ENCODE measurements around the gene PPP1R1C.

The PPP1R1C gene

GRCh38 chr2:182113334-182113733 lies 127.7 kb downstream of the PPP1R1C start:
- no peak for DNase-seq (ENCODE audit: low read depth)

DNA sequence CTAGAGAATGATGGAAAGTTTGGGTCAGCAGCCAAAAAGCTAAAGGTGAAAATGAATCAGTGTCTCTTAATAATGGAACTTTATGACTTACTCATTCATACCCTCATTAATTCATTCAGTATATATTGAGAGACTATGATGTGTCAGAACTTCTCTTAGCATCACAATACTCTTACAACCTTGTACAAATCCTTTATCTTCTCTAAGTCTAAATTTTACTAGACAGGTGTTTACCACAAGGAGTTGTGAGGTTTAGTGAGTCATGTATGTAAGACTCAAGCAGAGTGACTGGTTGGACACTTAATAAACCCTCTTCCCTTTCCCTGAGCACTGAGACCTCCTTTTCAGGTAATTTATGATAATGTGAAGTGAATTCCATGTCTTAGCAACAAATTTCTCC lies 129.6 kb downstream of the PPP1R1C start:
- no peak for DNase-seq (ENCODE audit: low read depth)

- DNase-seq (ENCODE audit: low read depth), result no peak
Measured at GRCh38 chr2:182116774-182117173, 131.1 kb downstream of the PPP1R1C start.

GRCh38 chr2:182117196-182117595 lies 131.5 kb downstream of the PPP1R1C start:
- DNase-seq (ENCODE audit: low read depth), result no peak

DNA sequence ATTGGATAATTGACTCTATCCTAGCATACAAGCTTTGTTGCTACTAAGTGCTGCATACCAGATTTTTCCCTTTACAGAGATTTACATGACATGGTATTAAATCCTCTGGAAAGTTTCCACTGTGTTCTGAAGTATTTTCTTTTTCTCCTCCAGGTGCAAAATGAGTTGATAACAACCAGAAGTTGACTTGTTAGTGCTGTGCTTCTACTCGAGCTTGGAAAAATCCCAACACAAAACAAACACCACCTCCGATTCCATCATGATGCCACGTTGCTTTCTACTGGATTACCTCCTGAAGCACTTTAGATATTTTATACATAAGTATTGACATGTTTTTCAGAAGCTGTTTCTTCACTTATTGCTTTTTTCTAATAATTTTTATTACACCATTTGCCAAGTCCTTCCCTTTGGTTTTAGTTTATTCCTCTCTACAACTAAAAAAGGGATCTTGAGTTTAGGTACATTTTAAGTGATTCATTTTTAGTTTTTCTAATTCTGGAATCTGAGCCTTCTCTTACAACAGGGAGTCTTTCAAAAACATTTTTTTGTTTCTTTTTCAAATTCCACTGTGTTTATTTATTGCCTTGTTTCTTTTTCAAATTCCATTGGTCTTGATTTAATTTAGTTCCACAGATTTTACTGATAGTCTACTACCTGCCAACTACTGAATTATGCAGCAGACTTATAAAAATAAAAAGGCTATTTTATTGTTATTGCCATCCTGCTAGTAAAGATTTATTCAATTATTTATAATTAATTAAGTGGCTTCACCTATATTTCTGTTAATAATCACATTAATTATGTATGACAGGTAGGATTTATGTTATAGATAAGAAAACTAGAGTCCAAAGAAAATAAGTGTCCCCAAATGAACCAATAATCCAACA lies 143.4 kb downstream of the PPP1R1C start:
- no peak for DNase-seq (ENCODE audit: low read depth)

GRCh38 chr2:182132605-182133004 lies 147.0 kb downstream of the PPP1R1C start:
- DNase-seq (ENCODE audit: low read depth), result no peak

GRCh38 chr2:182133195-182133891 lies 147.7 kb downstream of the PPP1R1C start:
- DNase-seq (ENCODE audit: low read depth), result no peak

DNA sequence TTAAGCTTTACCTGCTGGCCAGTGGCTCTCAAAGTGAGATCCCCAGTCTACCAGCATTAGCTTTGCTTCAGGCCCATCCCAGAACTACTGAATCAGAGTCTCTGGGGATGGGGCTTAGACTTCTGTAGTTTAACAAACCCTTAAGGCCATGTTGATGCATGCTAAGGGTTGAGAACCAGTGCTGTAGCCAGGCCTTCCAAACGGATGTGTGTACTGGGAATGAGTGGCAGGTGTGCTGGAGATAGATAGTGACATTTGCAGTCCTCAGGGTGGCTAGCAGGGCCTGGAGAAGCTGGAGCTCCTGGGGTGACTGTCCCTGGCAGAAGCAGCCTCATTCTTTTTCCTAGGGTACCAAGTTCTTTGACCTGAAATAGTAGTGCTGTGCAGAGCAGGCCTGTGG lies 148.5 kb downstream of the PPP1R1C start:
- no peak for DNase-seq (ENCODE audit: low read depth)

DNA sequence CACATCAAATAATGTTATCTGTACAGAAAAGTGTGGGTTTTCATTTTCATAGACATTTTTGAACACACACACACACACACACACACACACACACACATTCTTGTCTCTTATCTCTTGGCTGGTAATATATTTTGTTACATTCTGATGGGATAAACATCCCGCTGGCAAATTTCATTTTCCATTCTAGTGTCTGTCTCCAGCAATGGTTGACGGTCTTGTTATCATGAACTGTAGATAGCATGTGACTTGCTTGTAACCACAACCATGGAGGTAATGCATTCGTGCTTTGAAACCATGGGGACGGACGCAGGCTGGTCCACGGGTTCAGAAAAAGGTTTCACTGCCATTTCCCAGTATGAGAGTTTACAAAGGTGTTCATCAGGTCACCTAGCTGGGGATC lies 156.4 kb downstream of the PPP1R1C start:
- DNase-seq (ENCODE audit: low read depth), result no peak

GRCh38 chr2:182144041-182144775 lies 158.6 kb downstream of the PPP1R1C start:
- no peak for DNase-seq (ENCODE audit: low read depth)

DNA sequence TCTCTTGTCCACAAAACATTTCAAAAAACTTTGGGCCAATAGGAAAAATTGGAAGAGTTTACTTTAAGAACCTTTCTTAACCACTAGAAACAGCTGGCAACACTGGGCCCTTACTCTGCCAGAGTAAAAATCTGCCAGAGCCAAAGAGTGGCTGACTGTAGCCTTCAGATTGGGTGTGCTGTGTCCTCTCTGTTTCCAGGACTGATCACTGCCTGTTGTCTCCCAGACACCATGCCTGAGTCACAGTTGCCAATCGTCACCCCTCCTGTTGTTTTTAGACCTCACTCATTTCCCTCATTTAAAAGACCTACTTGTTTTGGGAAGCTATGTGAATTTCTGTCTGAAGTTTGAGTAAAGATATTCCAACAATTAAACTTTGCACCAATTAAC lies 159.1 kb downstream of the PPP1R1C start:
- no peak for DNase-seq (ENCODE audit: low read depth)

DNA sequence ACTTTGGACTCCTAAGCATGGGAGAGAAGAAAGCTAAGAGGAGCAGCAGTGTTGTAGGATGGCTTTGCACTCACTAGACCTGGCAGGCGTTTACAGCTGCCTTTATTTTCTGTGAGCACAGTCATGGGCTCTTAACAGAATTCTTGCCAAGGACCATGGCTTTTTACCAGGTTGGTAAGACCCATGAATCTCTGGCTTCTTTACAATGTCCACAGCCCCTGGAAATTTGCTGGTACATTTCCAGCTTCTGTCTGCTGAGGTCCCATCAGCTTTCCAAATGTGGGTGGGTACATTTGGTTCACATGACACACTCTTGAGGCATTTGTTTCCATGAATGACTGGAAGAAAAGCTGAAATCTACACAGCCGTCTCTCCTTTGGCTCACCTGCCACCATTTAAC lies 162.7 kb downstream of the PPP1R1C start:
- no peak for DNase-seq (ENCODE audit: low read depth)

- no peak for DNase-seq (ENCODE audit: low read depth)
Measured at GRCh38 chr2:182163878-182164277, 178.2 kb downstream of the PPP1R1C start.

DNA sequence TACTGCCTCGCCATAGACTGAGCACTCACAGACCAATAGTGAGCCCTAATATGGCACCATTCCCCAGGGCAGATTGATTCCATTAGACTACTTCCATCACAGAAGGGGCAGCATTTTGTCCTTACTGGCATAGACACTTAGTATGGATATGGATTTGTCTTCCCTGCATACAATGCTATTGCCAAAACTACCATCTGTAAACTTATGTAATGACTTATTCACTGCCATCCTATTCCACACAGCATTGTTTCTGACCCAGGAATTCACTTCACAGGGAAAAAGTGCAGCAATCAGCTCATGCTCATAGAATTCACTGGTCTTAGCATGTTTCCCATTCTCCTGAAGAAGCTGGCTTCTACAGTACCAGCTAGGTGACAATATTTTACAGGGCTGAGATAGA lies 179.0 kb downstream of the PPP1R1C start:
- no peak for DNase-seq (ENCODE audit: low read depth)

DNA sequence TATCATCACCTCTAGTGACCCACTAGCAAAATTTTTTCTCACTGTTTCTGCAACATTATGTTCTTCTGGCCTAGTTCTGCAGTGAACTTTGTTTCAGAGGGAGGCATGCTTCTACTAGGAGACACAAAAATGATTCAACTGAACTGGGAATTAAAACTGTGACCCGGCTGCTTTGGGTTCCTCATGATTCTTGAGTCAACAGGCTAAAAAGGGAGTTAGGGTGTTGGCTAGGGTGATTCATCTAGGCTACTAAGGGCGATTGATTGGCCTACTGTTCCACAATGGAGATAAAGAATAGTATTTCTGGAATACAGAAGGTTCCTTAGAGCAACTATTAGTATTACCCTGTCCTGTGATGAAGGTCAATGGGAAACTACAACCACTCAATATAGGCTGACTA lies 179.5 kb downstream of the PPP1R1C start:
- no peak for DNase-seq (ENCODE audit: low read depth)

DNA sequence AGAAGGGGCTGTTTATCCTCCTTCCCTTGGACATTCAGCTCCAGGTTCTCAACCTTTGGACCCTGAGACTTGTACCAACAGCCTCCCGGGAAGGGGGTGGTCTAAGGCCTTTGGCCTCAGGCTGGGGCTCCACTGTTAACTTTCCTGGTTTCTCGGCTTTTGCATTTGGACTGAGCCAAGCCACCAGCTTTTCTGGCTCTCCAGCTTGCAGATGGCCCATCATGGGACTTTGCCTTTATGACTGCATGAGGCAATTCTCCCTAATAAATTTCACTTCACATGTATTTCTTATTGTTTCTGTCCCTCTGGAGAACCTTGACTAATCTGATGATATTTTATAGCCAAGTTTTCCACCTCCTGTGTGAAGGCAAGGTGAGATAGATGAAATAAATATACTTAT lies 180.8 kb downstream of the PPP1R1C start:
- DNase-seq (ENCODE audit: low read depth), result no peak

GRCh38 chr2:182166841-182167240 lies 181.2 kb downstream of the PPP1R1C start:
- no peak for DNase-seq (ENCODE audit: low read depth)

All from stimulated activated CD4-positive, alpha-beta T cell treated with anti-CD3 and anti-CD28 coated beads, Interleukin-2, amount 100 ng/mL, for 4 hours (primary cell).